Camera-type eye (tissue), 1 donor: ENCODE data around the gene MAGIX. TPM values are rescaled to one million over a fixed set of nuclear protein-coding genes. Genes with fewer than 3 reads are reported as not detected.

ENCODE experiments used
- total RNA-seq: library from RNA; depleted of rRNA; stranded (reverse); fragments of >200 nt; gene quantifications from one replicate; pipeline ENCODE4 v1.2.3, GENCODE V29; 2014

The MAGIX gene
- 6.5 TPM for total RNA-seq

GRCh38 chrX:49162620-49163019, at the start of gene MAGIX:
MAGIX (plus strand) TSS chrX:49162758; CDS start chrX:49162890, 132 bp downstream.

GRCh38 chrX:49171752-49172279, 9.3 kb downstream of the MAGIX start, which contains the start of gene PLP2:
PLP2 (plus strand) TSS chrX:49171898; CDS start chrX:49172001, 103 bp downstream.

GRCh38 chrX:49186125-49187027, 23.8 kb downstream of the MAGIX start, which contains the start of gene PRICKLE3:
PRICKLE3 (minus strand) TSS chrX:49186373; CDS start chrX:49186297, 76 bp downstream.

GRCh38 chrX:49199906-49200771, 37.6 kb downstream of the MAGIX start, which contains the start of gene SYP:
SYP (minus strand) TSS chrX:49200193; CDS start chrX:49200186, 7 bp downstream.

Other genes starting within 250 kb of the MAGIX start
- 8.4 TPM for gene PIM2, start 243.7 kb upstream of the MAGIX start, total RNA-seq
- gene OTUD5, start 205.2 kb upstream of the MAGIX start, total RNA-seq, result 35.0 TPM
- gene KCND1, start 190.9 kb upstream of the MAGIX start, total RNA-seq, result 3.6 TPM
- gene GRIPAP1, start 160.5 kb upstream of the MAGIX start, total RNA-seq, result 46.4 TPM
- 26.9 TPM for gene TFE3, start 119.4 kb upstream of the MAGIX start, total RNA-seq
- 5.6 TPM for gene CCDC120, start 103.8 kb upstream of the MAGIX start, total RNA-seq
- 8.6 TPM for gene PRAF2, start 88.8 kb upstream of the MAGIX start, total RNA-seq
- gene WDR45, start 82.9 kb upstream of the MAGIX start, total RNA-seq, result 41.8 TPM
- 26.9 TPM for gene GPKOW, start 39.0 kb upstream of the MAGIX start, total RNA-seq
- 3.4 TPM for gene PLP2, start 9.1 kb downstream of the MAGIX start, total RNA-seq
- 6.6 TPM for gene PRICKLE3, start 23.6 kb downstream of the MAGIX start, total RNA-seq
- gene SYP, start 37.4 kb downstream of the MAGIX start, total RNA-seq, result 152 TPM
- 27.9 TPM for gene CACNA1F, start 70.6 kb downstream of the MAGIX start, total RNA-seq
- gene CCDC22, start 72.7 kb downstream of the MAGIX start, total RNA-seq, result 11.6 TPM
- not detected for gene FOXP3, start 102.0 kb downstream of the MAGIX start, total RNA-seq
- gene PPP1R3F, start 107.0 kb downstream of the MAGIX start, total RNA-seq, result 9.8 TPM
- gene GAGE10, start 140.9 kb downstream of the MAGIX start, total RNA-seq, result not detected
- not detected for gene GAGE12J, start 159.3 kb downstream of the MAGIX start, total RNA-seq
- not detected for gene GAGE13, start 168.8 kb downstream of the MAGIX start, total RNA-seq